Esophagus (tissue), 2 donors: ENCODE data around the gene PKD1L1. TPM values are rescaled to one million over a fixed set of nuclear protein-coding genes. Genes with fewer than 3 reads are reported as not detected.
"Not testable (repeated sequence)": the region's sequence is repeated elsewhere in the genome, so short reads cannot be mapped to it uniquely, and the experiment has no call there.

ENCODE experiments used
- H3K27ac ChIP-seq, 2 donors: one replicate each; pipeline ENCODE4 v1.5.1; 2013; ENCODE audit warnings: low read depth in 2 of 2, mild to moderate bottlenecking in 2 of 2, inconsistent platforms in 1 of 2, low read length in 1 of 2, moderate library complexity in 1 of 2
- H3K27me3 ChIP-seq, 2 donors: one replicate each; pipeline ENCODE4 v1.6.1; 2013; ENCODE audit warnings: low read length in 2 of 2, control low read depth in 1 of 2, mild to moderate bottlenecking in 1 of 2; ENCODE audit not compliant: insufficient read depth in 2 of 2, control insufficient read depth in 1 of 2
- H3K36me3 ChIP-seq, 2 donors: one replicate each; pipeline ENCODE4 v1.6.1; 2013; ENCODE audit warnings: low read length in 1 of 2; ENCODE audit not compliant: control insufficient read depth in 2 of 2, insufficient read depth in 2 of 2
- H3K4me1 ChIP-seq, 2 donors: one replicate each; pipeline ENCODE4 v1.6.1; 2013; ENCODE audit warnings: low read length in 1 of 2; ENCODE audit not compliant: control insufficient read depth in 2 of 2, insufficient read depth in 2 of 2
- H3K4me3 ChIP-seq, 2 donors: one replicate each; pipeline ENCODE4 v1.5.1; 2013; ENCODE audit warnings: low read length in 2 of 2, mild to moderate bottlenecking in 2 of 2, low read depth in 1 of 2, moderate library complexity in 1 of 2
- H3K9me3 ChIP-seq, 2 donors: one replicate each; pipeline ENCODE4 v1.6.1; 2013; ENCODE audit warnings: mild to moderate bottlenecking in 2 of 2, low read depth in 1 of 2, low read length in 1 of 2, moderate library complexity in 1 of 2; ENCODE audit not compliant: control insufficient read depth in 2 of 2, insufficient read depth in 1 of 2
- WGBS, 2 donors: extraction: QIAGEN DNeasy Blood & Tissue Kit; methylation state at CpG; one replicate each; pipeline ENCODE4 v1.1.7; 2013; 5-methylcytosine and 5-hydroxymethylcytosine counted together
- polyA plus RNA-seq, 2 donors: library from polyadenylated mRNA; stranded (reverse); fragments of 200-250 nt; gene quantifications; one replicate each; pipeline ENCODE4 v1.2.3, GENCODE V29; 2013
- donor health status: healthy with polysubstance abuse.
- donor health status: Bipolar disorder and iron deficiency.

PKD1L1 gene
- polyA plus RNA-seq, 2 donors, result 0.08 to 0.25 TPM

DNA sequence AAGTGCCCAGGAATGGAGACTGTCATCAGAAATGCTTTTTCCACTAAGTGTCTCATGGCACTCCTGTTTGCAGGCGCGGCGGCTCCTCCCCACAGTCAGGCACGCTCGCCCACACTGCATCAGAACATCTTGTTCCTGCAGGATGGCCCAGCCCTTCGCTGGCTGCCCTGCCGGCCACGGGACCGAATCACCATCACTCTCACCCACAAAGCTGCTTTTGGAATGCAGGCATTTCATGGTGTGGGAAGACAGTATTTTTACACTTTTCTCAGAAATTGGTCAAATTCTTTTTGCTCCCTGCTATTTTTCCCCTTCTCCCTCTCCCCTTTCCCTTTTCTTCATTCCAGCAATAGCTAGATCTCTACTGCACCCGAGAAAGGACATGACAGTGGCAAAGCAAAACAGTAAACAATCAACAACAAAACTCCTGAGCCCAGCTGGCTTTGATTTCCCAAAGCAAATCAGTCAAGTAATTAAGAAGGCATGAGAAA, 190.3 kb downstream of the PKD1L1 start:
- no peaks in the 10 kb centered on the region for H3K27me3 ChIP-seq
- no peaks in the 10 kb centered on the region for H3K36me3 ChIP-seq
- H3K4me3 ChIP-seq, result no peak overlapping the region
- H3K9me3 ChIP-seq, result no peaks in the 10 kb centered on the region
- H3K27ac ChIP-seq, result no peak overlapping the region
- H3K4me1 ChIP-seq, result no peaks in the 10 kb centered on the region
- 56% methylated on average over 10 of the region's 10 CpGs for WGBS, 2 donors

DNA sequence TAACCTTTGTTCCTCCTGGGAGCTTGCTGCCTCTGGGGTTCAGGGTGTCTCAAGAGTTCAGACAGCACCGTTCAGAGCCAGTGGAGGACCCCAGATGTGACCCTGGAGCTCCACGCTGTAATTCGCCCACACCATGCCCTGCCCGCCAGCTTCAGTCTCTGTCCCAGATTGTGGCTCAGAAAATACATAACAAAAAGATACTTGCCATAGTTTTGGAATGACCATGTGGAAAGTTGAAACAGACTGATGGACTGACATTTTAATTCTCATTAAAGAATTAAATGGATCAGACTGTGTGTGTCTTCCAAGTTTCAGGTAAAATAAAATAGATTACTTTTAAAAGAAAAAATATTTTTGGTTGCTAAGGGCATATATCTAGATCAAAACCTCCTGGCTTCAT, 191.6 kb downstream of the PKD1L1 start:
- Histone ChIP-seq H3K27me3 (no peaks in the 10 kb centered on the region), H3K36me3 (no peaks in the 10 kb centered on the region), H3K4me1 (no peaks in the 10 kb centered on the region), H3K9me3 (no peaks in the 10 kb centered on the region), H3K4me3 (no peak overlapping the region), H3K27ac (no peak overlapping the region)
- 91 to 93% methylated on average over 4 of the region's 4 CpGs for WGBS, 2 donors

DNA sequence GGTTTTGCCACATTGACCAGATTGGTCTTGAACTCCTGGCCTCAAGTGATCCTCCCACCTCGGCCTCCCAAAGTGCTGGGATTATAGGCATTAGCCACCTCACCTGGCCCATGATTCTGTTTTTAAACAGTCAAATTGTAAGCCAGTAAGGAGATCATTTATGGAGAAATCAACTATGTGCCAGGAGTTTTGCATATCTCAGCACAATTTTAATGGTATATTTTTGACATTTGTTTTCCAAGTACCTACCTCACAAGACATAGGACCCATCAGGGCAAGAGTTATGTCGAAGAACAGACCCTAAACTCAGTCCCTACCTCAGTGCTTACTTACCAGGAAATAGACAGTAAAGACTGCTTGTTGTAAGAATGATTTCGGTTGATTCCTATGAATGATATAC, 193.0 kb downstream of the PKD1L1 start:
- H3K4me1 ChIP-seq, result no peaks in the 10 kb centered on the region
- 53 to 66% methylated on average over 3 of the region's 3 CpGs for WGBS, 2 donors
- no peaks in the 10 kb centered on the region for H3K27me3 ChIP-seq
- H3K4me3 ChIP-seq, result no peak overlapping the region
- H3K27ac ChIP-seq, result no peak overlapping the region
- no peaks in the 10 kb centered on the region for H3K36me3 ChIP-seq
- H3K9me3 ChIP-seq, result no peaks in the 10 kb centered on the region

DNA sequence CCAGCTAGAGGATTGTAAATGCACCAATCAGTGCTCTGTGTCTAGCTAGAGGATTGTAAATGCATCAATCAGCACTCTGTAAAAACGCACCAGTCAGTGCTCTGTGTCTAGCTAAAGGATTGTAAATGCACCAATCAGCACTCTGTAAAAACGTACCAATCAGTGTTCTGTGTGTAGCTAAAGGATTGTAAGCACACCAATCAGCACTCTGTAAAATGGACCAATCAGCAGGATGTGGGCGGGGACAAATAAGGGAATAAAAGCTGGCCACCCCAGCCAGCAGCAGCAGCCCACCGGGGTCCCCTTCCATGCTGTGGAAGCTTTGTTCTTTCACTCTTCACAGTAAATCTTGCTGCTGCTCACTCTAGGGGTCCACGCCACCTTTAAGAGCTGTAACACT, 196.5 kb downstream of the PKD1L1 start:
- not testable (repeated sequence) for H3K9me3 ChIP-seq, H3K36me3 ChIP-seq, H3K4me3 ChIP-seq, H3K4me1 ChIP-seq, H3K27ac ChIP-seq, H3K27me3 ChIP-seq
- WGBS, 2 donors, result 72 to 84% methylated on average over 5 of the region's 5 CpGs

DNA sequence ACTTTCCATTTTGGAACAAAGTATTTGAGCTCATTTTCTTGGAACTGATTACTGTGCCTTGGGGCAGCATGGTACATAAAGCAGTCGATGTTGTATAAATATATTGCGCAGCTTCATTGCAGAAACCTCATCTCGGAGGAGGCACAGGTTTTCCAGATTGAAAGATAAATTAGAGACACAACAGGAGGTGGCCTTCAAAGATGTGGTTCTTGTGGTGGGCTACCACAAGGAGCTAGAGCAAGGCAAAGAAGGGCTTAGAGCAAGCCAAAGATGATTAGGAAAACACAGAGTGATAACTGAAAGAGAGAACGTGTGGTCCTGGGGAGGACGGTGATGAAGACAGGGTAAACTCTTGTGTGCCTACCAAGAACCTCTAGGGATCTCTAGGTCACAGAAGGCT, 197.2 kb downstream of the PKD1L1 start:
- WGBS, 2 donors, result 30 to 39% methylated on average over 5 of the region's 5 CpGs
- no peaks in the 10 kb centered on the region for H3K9me3 ChIP-seq
- no peaks in the 10 kb centered on the region for H3K36me3 ChIP-seq
- H3K4me3 ChIP-seq, result no peak overlapping the region
- no peak overlapping the region for H3K27ac ChIP-seq
- no peaks in the 10 kb centered on the region for H3K27me3 ChIP-seq
- H3K4me1 ChIP-seq, result no peaks in the 10 kb centered on the region

DNA sequence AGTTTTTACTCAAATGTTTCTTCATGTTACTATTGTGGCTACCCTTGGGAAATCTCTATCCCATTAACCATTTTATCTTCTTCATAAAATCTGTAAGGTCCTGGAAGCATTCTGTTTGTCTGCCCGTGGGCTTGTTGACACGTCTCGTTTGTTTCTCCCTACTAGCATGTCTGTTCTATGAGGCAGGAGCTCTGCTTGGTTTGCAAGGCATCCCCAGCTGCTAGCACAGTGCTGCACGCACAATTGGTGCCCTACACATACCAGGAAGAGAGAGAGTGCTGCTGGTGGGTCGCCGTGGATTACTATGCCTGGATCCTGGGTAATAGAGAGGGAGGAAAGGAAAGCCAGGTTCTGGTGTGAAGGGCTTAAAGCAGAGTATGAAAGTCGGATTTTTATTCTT, 200.2 kb downstream of the PKD1L1 start:
- WGBS, 2 donors, result 82 to 88% methylated on average over 7 of the region's 7 CpGs
- no peak overlapping the region for H3K27ac ChIP-seq

DNA sequence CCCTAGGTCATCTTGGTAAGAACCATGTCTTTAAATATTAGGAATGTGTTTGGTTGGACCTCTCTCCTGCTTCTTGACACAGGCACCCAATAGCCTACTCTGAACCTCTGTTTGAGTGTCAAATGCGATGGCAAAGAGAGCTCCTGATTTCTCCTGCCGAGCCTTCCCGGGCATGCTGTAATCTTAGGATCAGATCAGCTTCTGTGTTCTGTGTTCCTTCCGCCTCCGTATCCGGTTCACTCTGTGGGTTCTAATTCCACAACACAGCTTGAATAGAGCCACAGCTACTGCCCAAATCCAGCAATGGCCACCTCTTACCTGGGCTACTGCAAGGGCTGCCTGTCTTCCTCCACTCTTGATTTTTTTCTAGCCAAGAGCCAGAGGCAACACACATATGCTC, 201.1 kb downstream of the PKD1L1 start:
- H3K36me3 ChIP-seq, result no peaks in the 10 kb centered on the region
- H3K4me3 ChIP-seq, result no peak overlapping the region
- no peaks in the 10 kb centered on the region for H3K9me3 ChIP-seq
- no peak overlapping the region for H3K27ac ChIP-seq
- WGBS, 2 donors, result 86 to 94% methylated on average over 6 of the region's 6 CpGs
- H3K27me3 ChIP-seq, result no peaks in the 10 kb centered on the region
- peaks cover 0 to 3% of the 10 kb centered on the region in 2 donors for H3K4me1 ChIP-seq

More for the DNA sequence above, 200.2 kb downstream of the PKD1L1 start:
- Histone ChIP-seq H3K36me3 (no peaks in the 10 kb centered on the region), H3K4me1 (peaks cover 0 to 3% of the 10 kb centered on the region in 2 donors), H3K9me3 (no peaks in the 10 kb centered on the region), H3K4me3 (no peak overlapping the region), H3K27me3 (no peaks in the 10 kb centered on the region)

DNA sequence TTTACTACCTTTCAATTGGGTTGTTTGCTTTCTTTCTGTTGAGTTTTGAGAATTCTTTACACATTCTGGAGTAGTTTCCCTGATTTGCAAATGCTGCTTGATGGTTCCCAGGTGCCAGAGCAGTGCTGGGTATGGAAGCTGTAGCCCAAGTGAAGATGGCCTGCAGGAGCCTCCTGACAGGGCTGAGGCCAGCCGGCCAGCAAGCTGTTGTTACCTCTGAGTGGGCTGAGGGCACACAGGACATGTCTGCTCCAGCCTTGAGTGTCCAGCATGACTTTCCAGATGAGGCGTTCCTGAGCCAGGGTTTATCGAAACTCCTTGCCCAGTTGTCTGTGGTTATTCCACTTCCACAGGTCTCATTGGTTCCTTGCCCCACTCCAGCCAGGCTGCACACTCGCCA, 201.8 kb downstream of the PKD1L1 start:
- Histone ChIP-seq H3K27ac (no peak overlapping the region), H3K4me3 (no peak overlapping the region), H3K4me1 (peaks cover 0 to 3% of the 10 kb centered on the region in 2 donors), H3K9me3 (no peaks in the 10 kb centered on the region), H3K36me3 (no peaks in the 10 kb centered on the region), H3K27me3 (no peaks in the 10 kb centered on the region)
- 70 to 89% methylated on average over 3 to 4 of the region's 4 CpGs for WGBS, 2 donors

DNA sequence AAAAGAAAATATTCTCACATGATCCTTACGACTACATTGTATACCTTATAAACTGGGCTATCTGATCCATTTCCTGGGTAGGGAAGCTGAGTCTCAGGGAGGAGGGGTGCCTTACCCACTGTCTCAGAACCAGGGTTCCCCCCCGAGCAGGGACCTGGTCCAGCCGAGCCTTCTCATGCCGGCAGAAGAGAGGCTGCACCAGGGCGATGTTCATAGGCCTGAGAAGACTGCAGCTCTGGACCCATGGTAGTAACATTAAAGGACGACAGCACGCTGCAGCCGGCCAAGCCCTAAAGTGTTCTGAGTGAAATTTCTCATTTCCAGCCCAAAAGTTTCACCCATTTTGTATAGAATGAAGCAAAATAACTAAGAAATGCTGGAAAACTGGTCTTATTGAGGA, 203.4 kb downstream of the PKD1L1 start:
- no peaks in the 10 kb centered on the region for H3K36me3 ChIP-seq
- no peak overlapping the region for H3K4me3 ChIP-seq
- no peak overlapping the region for H3K27ac ChIP-seq
- H3K9me3 ChIP-seq, result no peaks in the 10 kb centered on the region
- peaks cover 0 to 3% of the 10 kb centered on the region in 2 donors for H3K4me1 ChIP-seq
- H3K27me3 ChIP-seq, result no peaks in the 10 kb centered on the region
- 96 to 97% methylated on average over 8 of the region's 8 CpGs for WGBS, 2 donors

DNA sequence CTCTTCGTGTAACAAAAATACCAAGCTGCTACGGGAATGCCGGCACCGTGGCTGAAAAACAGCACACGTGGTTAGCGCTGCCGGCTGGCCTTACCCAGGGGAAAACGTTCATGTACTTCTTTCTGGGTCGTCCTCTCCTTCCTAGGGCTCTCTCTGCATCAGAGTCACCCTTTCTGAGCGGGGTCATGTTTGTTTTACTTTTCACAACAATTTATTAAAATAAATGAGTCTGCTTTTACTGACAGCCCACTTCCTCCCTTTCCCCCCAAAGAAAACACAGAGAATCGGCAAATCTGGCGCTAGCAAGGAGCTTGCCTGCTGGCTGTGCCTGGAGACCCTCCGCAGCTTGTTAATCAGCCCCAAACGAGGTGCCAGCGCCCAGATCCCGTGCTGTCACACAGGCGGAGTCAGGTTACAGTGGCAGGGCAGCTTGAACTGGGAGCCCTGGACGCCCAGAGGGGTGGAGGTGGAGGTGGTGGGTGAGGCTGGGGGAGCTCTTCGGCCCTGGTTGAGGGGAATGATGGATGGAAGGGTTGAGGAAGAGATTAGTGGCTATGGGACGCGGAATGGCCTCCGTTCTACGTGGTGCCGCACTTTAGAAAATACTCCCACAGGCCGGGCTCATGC, 204.2 kb downstream of the PKD1L1 start:
- H3K9me3 ChIP-seq, result no peaks in the 10 kb centered on the region
- H3K36me3 ChIP-seq, result no peaks in the 10 kb centered on the region
- H3K27ac ChIP-seq, result no peak overlapping the region
- H3K27me3 ChIP-seq, result no peaks in the 10 kb centered on the region
- H3K4me1 ChIP-seq, result peaks cover 0 to 3% of the 10 kb centered on the region in 2 donors
- no peak overlapping the region for H3K4me3 ChIP-seq
- 57 to 62% methylated on average over 25 of the region's 25 CpGs for WGBS, 2 donors
